HEK293T (cell line): ENCODE results near the gene GABRB3.

Experiments used
- ELF4 ChIP-seq: fragments of 450-650 bp; IDR thresholded peaks from 2 replicates; pipeline ENCODE4 v1.6.1; 2017; ENCODE audit warnings: antibody characterized with exemption
- FOXK2 ChIP-seq: fragments of 450-650 bp; IDR thresholded peaks from 2 replicates; pipeline ENCODE4 v1.6.1; 2016; ENCODE audit warnings: mild to moderate bottlenecking
- SP1 ChIP-seq: fragments of 450-650 bp; IDR thresholded peaks from 2 replicates; pipeline ENCODE4 v1.6.1; 2017
- ZNF384 ChIP-seq: fragments of 450-650 bp; IDR thresholded peaks from 2 replicates; pipeline ENCODE4 v1.6.1; 2016

GRCh38 chr15:26658290-26658689 is 114.6 kb downstream of the GABRB3 start:
- TF ChIP-seq SP1 (no peak), FOXK2 (no peak), ZNF384 (no peak), ELF4 (no peak)
